Neural crest cell (in vitro differentiated cells): ENCODE results near the gene SARDH. TPM values are rescaled to one million over a fixed set of nuclear protein-coding genes. Genes with fewer than 3 reads are reported as not detected.
"Not testable (repeated sequence)": the region's sequence is repeated elsewhere in the genome, so short reads cannot be mapped to it uniquely, and the experiment has no call there.

Experiments used
- DNase-seq: peaks from one replicate; pipeline ENCODE4 v3.0.0; 2021; ENCODE audit warnings: low read depth, mixed read lengths, low spot score
- H3K27ac Mint-ChIP-seq: one replicate; pipeline ENCODE4 v1.8.0; 2021; ENCODE audit warnings: mild to moderate bottlenecking, mixed read lengths; ENCODE audit not compliant: unreplicated experiment
- H3K27me3 Mint-ChIP-seq: 2 replicates; pipeline ENCODE4 v1.8.0; 2021; ENCODE audit warnings: low read depth, mild to moderate bottlenecking, mixed read lengths
- H3K36me3 Mint-ChIP-seq: 2 replicates; pipeline ENCODE4 v1.8.0; 2021; ENCODE audit warnings: low read depth, mild to moderate bottlenecking, mixed read lengths
- H3K4me1 Mint-ChIP-seq: 2 replicates; pipeline ENCODE4 v1.8.0; 2021; ENCODE audit warnings: mixed read lengths
- H3K4me3 Mint-ChIP-seq: one replicate; pipeline ENCODE4 v1.8.0; 2021; ENCODE audit warnings: mild to moderate bottlenecking, mixed read lengths
- H3K9me3 Mint-ChIP-seq: 2 replicates; pipeline ENCODE4 v1.8.0; 2021; ENCODE audit warnings: mixed read lengths
- total RNA-seq: library from RNA; stranded (reverse); gene quantifications from 2 replicates; pipeline ENCODE4 v1.2.1, GENCODE V29; 2021
- TF ChIP-seq, protein P1 (sequence below): fragments of 200-600 bp; sonication (generic); conservative IDR thresholded peaks from 2 replicates; pipeline ENCODE4 v1.5.0; 2021; ENCODE audit warnings: antibody characterized with exemption, mild to moderate bottlenecking

The SARDH gene
- total RNA-seq, 1 donor from 2014 or later: 4.5 TPM

DNA sequence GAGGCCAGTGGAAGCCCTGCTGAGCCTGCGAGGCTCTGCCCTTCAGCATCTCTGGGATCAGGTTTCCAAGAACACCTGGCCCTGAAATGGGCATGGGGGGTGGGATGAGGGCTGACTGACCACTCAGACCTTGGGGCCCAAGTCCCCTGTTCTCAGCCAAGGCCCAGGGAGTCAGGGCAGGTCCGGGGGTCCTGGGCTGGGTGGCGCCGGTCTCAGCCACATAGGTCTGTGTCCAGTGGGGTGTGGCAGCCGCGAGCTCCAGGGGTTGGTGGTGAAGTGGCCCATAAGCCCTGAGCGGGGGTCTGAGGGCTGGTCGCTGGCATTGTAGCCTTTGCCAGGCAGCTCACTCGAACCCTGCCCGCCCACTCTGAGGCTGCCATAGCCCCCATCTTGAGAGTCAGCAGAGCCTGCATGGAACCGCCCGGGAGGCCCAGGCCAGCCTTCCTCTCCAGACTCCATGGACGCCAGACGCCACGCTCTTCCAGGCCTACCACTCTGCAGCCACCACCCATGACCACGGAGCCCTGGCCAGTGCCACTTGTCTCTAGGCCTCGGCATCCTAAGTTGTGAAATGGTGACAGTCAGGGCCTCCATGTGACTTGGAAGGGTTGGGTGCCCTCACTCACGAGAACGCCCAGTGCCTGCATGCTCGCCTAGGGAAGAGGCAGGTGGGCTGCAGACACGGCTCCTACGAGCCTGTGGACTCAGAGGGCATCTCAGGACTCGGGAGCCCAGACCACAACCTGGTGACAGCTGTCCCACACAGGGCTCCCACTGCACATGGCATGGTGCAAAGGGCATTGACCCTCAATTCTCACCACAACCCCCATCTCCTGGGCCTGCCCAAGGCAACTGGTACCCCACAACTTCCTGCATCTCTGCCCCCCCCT, 108.7 kb downstream of the SARDH start:
- TF ChIP-seq, protein P1, sequence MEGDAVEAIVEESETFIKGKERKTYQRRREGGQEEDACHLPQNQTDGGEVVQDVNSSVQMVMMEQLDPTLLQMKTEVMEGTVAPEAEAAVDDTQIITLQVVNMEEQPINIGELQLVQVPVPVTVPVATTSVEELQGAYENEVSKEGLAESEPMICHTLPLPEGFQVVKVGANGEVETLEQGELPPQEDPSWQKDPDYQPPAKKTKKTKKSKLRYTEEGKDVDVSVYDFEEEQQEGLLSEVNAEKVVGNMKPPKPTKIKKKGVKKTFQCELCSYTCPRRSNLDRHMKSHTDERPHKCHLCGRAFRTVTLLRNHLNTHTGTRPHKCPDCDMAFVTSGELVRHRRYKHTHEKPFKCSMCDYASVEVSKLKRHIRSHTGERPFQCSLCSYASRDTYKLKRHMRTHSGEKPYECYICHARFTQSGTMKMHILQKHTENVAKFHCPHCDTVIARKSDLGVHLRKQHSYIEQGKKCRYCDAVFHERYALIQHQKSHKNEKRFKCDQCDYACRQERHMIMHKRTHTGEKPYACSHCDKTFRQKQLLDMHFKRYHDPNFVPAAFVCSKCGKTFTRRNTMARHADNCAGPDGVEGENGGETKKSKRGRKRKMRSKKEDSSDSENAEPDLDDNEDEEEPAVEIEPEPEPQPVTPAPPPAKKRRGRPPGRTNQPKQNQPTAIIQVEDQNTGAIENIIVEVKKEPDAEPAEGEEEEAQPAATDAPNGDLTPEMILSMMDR: no peak
- peaks cover 12% of the 10 kb centered on the region for H3K27me3 Mint-ChIP-seq
- peaks cover 9% of the 10 kb centered on the region for H3K9me3 Mint-ChIP-seq
- peaks cover 3% of the 10 kb centered on the region for H3K36me3 Mint-ChIP-seq
- H3K4me1 Mint-ChIP-seq: peaks cover 17% of the 10 kb centered on the region
- H3K4me3 Mint-ChIP-seq: no peak overlapping the region
- no peak overlapping the region for H3K27ac Mint-ChIP-seq
- DNase-seq: no peak

DNA sequence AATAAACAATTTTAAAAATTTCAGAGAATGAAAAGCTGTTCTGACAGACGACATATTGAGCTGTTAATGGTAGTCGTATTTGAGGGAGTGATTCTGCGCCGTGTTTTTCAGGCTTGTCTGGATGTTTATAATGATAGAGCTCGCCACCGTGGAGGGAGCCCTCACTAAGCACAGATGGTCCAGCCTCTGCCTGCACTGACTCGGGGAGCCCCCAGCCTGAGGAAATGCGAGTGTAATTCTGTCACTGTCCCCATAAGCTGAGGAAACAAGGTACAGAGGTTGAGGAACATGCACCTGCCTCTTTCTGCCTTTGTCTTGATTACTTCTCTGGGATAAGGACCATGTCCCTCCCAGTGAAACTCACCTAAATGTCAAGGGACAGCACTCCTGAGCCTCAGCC, 109.4 kb downstream of the SARDH start:
- H3K4me1 Mint-ChIP-seq: peaks cover 10% of the 10 kb centered on the region

DNA sequence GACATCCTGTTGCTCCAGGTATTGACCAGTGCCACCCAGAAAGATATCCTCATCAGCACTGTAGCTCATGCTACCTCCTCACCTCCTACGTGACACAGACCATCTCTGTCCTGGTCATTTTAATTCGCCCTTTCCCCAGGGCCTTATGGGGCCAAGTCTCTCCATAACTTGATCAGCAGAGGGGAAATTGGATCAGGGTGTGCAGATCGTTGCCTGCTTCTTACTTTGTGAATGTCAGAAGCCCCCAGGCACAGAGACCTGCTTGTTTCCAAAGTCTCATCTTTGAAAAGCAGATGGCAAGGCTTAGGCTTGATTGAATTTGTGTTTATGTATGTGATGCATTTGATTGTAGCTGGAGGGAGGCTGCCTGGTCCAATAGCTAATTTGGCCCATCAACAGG, 110.8 kb downstream of the SARDH start:
- peaks cover 26% of the 10 kb centered on the region for H3K27me3 Mint-ChIP-seq
- peaks cover 3% of the 10 kb centered on the region for H3K36me3 Mint-ChIP-seq
- H3K9me3 Mint-ChIP-seq: peaks cover 11% of the 10 kb centered on the region
- no peak for DNase-seq
- TF ChIP-seq, protein P1: no peak
- H3K4me3 Mint-ChIP-seq: no peak overlapping the region
- H3K27ac Mint-ChIP-seq: no peak overlapping the region
- no peaks in the 10 kb centered on the region for H3K4me1 Mint-ChIP-seq

More for the DNA sequence above, 109.4 kb downstream of the SARDH start:
- no peak overlapping the region for H3K27ac Mint-ChIP-seq
- TF ChIP-seq, protein P1: no peak
- no peak for DNase-seq
- H3K9me3 Mint-ChIP-seq: peaks cover 11% of the 10 kb centered on the region
- no peak overlapping the region for H3K4me3 Mint-ChIP-seq
- H3K27me3 Mint-ChIP-seq: peaks cover 12% of the 10 kb centered on the region
- peaks cover 3% of the 10 kb centered on the region for H3K36me3 Mint-ChIP-seq

DNA sequence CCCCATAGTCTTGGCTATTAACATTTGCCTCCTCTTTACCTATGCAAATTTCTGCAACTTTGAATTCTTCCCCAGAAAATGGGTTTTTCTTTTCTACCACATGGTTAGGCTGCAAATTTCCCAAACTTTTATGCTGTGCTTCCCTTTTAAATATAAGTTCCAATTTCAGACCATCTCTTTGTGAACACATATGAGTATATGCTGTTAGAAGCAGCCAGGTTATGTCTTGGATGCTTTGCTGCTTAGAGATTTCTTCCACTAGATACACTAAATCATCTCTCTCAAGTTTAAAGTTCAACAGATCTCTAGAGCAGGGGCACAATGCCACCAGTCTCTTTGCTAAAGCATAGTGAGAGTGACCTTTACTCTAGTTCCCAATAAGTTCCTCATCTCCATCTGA, 112.1 kb downstream of the SARDH start:
- H3K27me3 Mint-ChIP-seq: peaks cover 38% of the 10 kb centered on the region
- H3K36me3 Mint-ChIP-seq: not testable (repeated sequence)

DNA sequence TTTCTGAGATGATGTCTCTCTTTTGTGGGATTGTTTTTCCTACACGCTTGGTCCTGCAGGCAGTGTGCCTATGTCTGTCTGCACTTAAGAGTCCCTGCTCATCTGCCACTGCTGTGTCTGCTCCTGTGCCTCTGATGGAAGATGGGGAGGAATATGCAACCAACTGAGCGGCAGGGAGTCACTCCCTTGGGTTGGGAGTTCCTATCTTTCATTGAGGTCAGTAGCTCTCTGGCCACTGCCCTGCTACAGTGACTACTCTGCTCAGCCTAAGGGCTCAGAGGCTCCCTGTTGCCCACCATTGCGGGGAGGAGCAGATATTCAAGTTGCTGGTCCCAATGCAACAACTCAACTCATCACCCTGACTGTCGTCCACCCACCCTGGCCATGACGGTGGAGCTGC, 115.6 kb downstream of the SARDH start:
- H3K9me3 Mint-ChIP-seq: peaks cover 11% of the 10 kb centered on the region
- H3K27me3 Mint-ChIP-seq: peaks cover 69% of the 10 kb centered on the region
- H3K36me3 Mint-ChIP-seq: peaks cover 3% of the 10 kb centered on the region

More for the DNA sequence above, 112.1 kb downstream of the SARDH start:
- H3K4me1 Mint-ChIP-seq, H3K4me3 Mint-ChIP-seq, H3K27ac Mint-ChIP-seq, DNase-seq: not testable (repeated sequence)
- peaks cover 11% of the 10 kb centered on the region for H3K9me3 Mint-ChIP-seq

More for the DNA sequence above, 115.6 kb downstream of the SARDH start:
- TF ChIP-seq, protein P1: no peak
- no peak for DNase-seq
- Mint-ChIP-seq H3K4me1 (no peaks in the 10 kb centered on the region), H3K4me3 (no peak overlapping the region), H3K27ac (no peak overlapping the region)
